ENCODE measurements around the gene PLEKHG2.

GRCh38 chr19:39417463-39418181 is 5.2 kb downstream of the PLEKHG2 start:
- TF ChIP-seq CTCF (IDR thresholded peaks at IDR 0.05) = no peak
- no peak for TF ChIP-seq POLR2A (IDR thresholded peaks at IDR 0.05)
- no peak for TF ChIP-seq EP300 (IDR thresholded peaks at IDR 0.05)
- no peak for TF ChIP-seq POLR2AphosphoS5 (IDR thresholded peaks at IDR 0.05)
